ENCODE measurements around the gene OSR1.
A peak's percentile ranks its signal among the peaks of the same experiment; 100 is the strongest.

The OSR1 gene

DNA sequence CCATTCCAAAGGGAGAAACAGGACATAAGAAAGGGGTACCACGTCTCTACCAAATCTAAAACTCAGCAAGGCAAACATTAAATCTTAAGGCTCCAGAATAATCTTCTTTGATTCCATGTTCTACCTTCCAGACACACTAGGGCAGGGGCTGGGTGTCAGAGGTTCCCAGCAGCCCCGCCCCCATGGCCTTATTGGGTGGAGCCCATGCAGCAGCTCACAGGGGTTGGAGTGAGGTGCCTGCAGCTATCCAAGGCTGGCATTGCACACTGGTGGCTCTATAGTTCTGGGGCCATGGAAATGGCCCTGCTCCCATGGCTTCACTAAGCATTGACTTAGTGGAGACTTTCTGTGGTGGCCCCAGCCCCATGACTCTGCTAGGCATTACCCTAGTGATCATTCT lies 14.9 kb upstream of the OSR1 start:
- no peak for DNase-seq (ENCODE audit: low read depth, low spot score)
- TF ChIP-seq, protein P1, sequence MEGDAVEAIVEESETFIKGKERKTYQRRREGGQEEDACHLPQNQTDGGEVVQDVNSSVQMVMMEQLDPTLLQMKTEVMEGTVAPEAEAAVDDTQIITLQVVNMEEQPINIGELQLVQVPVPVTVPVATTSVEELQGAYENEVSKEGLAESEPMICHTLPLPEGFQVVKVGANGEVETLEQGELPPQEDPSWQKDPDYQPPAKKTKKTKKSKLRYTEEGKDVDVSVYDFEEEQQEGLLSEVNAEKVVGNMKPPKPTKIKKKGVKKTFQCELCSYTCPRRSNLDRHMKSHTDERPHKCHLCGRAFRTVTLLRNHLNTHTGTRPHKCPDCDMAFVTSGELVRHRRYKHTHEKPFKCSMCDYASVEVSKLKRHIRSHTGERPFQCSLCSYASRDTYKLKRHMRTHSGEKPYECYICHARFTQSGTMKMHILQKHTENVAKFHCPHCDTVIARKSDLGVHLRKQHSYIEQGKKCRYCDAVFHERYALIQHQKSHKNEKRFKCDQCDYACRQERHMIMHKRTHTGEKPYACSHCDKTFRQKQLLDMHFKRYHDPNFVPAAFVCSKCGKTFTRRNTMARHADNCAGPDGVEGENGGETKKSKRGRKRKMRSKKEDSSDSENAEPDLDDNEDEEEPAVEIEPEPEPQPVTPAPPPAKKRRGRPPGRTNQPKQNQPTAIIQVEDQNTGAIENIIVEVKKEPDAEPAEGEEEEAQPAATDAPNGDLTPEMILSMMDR (IDR thresholded peaks at IDR 0.05; ENCODE audit: low read depth, low read length), result no peak
- in situ Hi-C loops (cut with HindIII; ENCODE audit: low sequenced_read_pairs), result loop anchor here (25.0 kb wide), 1 partner anchor 861 kb away; no protein-coding TSS in a partner anchor
- H3K4me3 ChIP-seq (ENCODE audit: low read depth, low read length), result no peak overlapping the region

DNA sequence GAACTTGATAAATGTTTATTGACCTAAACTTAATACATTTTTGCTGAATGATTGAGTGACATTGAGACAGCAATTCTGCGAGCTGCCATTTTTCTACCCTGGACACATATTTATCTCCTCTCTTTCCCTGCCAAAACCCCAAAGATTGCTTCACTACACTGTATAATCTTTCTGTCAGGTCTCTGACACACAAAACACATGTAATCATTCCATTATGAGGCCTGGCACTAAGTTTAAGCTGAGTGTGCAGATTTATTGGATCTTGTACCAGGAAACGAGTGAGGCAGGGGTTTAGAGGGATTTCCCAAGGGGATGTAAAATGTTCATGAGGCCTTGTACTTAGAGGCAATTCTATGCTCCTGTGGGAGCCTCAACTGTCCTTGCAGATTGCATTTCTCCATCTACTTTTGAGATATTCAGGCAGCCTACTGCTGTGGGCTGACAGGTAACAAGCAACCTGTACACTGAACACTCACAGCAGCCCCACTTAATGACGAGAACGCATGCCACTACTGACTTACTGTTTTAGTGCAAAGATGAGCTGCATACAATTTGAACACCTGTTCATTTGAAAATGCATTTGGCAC lies 13.7 kb upstream of the OSR1 start:
- in situ Hi-C loops (cut with HindIII; ENCODE audit: low sequenced_read_pairs), result loop anchor here (25.0 kb wide), 1 partner anchor 860 kb away; no protein-coding TSS in a partner anchor
- TF ChIP-seq, protein P1 (IDR thresholded peaks at IDR 0.05; ENCODE audit: low read depth, low read length), result no peak
- DNase-seq (ENCODE audit: low read depth, low spot score), result no peak
- no peak overlapping the region for H3K4me3 ChIP-seq (ENCODE audit: low read depth, low read length)

DNA sequence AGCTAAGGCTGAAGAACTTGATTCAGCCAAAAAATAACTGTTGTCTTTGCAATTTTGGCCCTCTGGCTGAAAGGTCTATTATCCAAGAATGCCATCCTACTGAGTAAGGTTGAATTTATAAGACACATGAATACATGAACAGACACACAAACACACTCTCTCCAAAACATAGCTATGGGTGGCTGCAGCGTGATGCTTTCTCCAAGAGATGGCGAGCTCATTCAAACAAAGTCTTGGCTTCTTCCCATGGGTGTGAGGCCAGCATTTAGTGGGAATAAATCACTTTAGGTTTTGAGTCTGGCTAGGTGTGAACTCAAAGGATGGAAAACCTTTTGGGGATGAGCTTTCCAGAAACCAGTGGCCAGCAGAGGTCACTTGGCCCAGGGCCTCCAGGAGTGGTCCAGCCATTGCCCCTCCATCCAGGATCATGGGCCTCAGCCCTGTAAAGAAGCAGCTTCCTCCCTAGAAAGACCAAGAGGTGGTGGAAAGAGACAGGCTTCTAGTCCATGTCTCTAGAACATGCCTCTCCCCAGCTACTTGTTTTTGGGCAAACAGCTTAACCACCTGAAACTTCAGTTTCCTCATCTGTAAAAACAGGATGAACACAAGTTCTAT lies 11.0 kb upstream of the OSR1 start:
- DNase-seq (ENCODE audit: low read depth, low spot score), result peak; percentile 56
- H3K4me3 ChIP-seq (ENCODE audit: low read depth, low read length), result no peak overlapping the region
- TF ChIP-seq, protein P1 (IDR thresholded peaks at IDR 0.05; ENCODE audit: low read depth, low read length), result peak; percentile 75
- in situ Hi-C loops (cut with HindIII; ENCODE audit: low sequenced_read_pairs), result loop anchor here (25.0 kb wide), 1 partner anchor 857 kb away; no protein-coding TSS in a partner anchor

DNA sequence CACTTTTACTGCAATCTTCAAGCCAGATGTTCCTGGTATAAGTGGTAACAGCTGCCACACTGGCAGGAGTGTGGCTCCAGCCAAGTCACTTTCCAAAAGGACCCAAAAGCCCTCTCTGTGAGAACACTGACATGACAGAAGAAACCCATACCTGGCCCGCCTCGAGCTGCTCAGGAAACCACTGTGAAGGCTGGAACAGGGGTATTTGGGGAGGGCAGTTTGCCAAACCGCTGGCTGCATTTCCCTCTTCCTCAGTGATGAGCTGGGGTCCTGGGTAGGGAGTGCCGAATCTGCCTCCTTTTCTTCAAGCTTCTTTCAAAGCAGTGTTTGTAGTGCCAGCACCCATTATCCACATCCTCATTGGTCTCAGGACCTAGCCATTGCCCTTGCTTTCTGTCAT lies 10.3 kb upstream of the OSR1 start:
- TF ChIP-seq, protein P1 (IDR thresholded peaks at IDR 0.05; ENCODE audit: low read depth, low read length), result no peak
- in situ Hi-C loops (cut with HindIII; ENCODE audit: low sequenced_read_pairs), result loop anchor here (25.0 kb wide), 1 partner anchor 856 kb away; no protein-coding TSS in a partner anchor
- no peak overlapping the region for H3K4me3 ChIP-seq (ENCODE audit: low read depth, low read length)
- no peak for DNase-seq (ENCODE audit: low read depth, low spot score)

DNA sequence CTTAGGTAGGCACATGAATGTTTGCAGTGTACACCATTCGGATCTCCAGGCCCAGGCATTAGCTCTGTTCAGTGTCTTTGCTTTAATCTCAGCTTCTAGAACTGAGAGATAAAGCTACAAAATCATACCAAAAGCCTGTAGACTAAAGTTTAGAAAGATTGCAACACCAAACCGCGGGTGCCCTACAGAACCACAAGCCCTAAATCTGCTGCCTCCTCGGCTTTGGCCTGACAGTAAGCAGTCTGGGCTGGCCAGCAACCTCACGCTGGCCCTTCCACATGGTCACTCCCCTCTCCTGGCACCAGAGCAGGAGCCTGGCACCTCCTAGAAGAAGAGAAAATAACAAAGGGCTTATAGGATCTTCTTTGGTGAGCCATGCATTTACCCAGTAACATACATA lies 8.9 kb upstream of the OSR1 start:
- DNase-seq (ENCODE audit: low read depth, low spot score), result no peak
- in situ Hi-C loops (cut with HindIII; ENCODE audit: low sequenced_read_pairs), result loop anchor here (25.0 kb wide), 1 partner anchor 855 kb away; no protein-coding TSS in a partner anchor
- TF ChIP-seq, protein P1 (IDR thresholded peaks at IDR 0.05; ENCODE audit: low read depth, low read length), result no peak
- H3K4me3 ChIP-seq (ENCODE audit: low read depth, low read length), result no peak overlapping the region

DNA sequence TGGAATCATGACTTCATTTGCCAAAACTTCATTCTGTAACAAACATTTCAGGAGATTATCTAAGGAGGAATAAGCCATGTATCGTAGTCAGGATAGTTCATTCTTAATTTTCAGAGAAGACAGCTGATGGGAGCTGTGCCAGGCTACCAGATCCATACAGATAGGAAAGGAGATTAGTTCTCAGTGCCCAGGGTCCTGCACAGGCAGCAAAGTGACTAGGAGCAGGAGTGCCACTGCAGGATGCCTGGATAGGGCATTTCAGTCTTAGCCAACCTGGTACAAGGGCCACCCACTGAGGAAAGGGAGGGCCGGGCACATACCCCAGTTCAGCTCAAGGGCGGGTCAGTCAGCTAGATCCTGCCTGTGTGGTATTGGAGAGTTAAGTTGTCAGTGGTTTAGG lies 6.7 kb upstream of the OSR1 start:
- H3K4me3 ChIP-seq (ENCODE audit: low read depth, low read length), result no peak overlapping the region
- in situ Hi-C loops (cut with HindIII; ENCODE audit: low sequenced_read_pairs), result loop anchor here (25.0 kb wide), 1 partner anchor 853 kb away; no protein-coding TSS in a partner anchor
- TF ChIP-seq, protein P1 (IDR thresholded peaks at IDR 0.05; ENCODE audit: low read depth, low read length), result no peak
- DNase-seq (ENCODE audit: low read depth, low spot score), result no peak

All from astrocyte of the spinal cord (primary cell).